Testis (tissue), 3 donors: Measurements from ENCODE around the gene RNF222. TPM values are rescaled to one million over a fixed set of nuclear protein-coding genes. Genes with fewer than 3 reads are reported as not detected.

Source experiments
- DNase-seq: peaks from one replicate; pipeline ENCODE4 v3.0.0-alpha.2; 2019
- H3K27ac ChIP-seq, 2 donors: fragments of 200-600 bp; sonication (generic); one replicate each; pipeline ENCODE4 v1.5.1; 2019
- H3K27me3 ChIP-seq: fragments of 200-600 bp; sonication (generic); one replicate; pipeline ENCODE4 v1.5.1; 2019
- H3K36me3 ChIP-seq: fragments of 200-600 bp; sonication (generic); one replicate; pipeline ENCODE4 v1.5.1; 2017; ENCODE audit warnings: low read depth; ENCODE audit errors: missing control alignments
- H3K4me1 ChIP-seq: fragments of 200-600 bp; sonication (generic); one replicate; pipeline ENCODE4 v1.5.1; 2019
- H3K4me3 ChIP-seq, 2 donors: fragments of 200-600 bp; sonication (generic); one replicate each; pipeline ENCODE4 v1.5.1; 2017 to 2019
- H3K9me3 ChIP-seq: fragments of 200-600 bp; sonication (generic); one replicate; pipeline ENCODE4 v1.5.1; 2017
- CTCF ChIP-seq, 3 experiments: fragments of 450-650 bp in 2 of 3; fragments of 200-600 bp in 1 of 3; sonication (generic) in 1 of 3; IDR thresholded peaks; one replicate each; pipeline ENCODE4 v1.5.1; 2016 to 2019; ENCODE audit warnings: antibody characterized with exemption in 3 of 3, mild to moderate bottlenecking in 2 of 3, moderate library complexity in 1 of 3
- POLR2A ChIP-seq: fragments of 450-650 bp; IDR thresholded peaks from one replicate; pipeline ENCODE4 v1.6.1; 2017; ENCODE audit warnings: antibody characterized with exemption, mild to moderate bottlenecking, moderate library complexity
- WGBS, 2 donors: methylation state at CpG; one replicate each; pipeline ENCODE4 v1.1.5; 2018; 5-methylcytosine and 5-hydroxymethylcytosine counted together
- intact Hi-C: fragments of 100-400 bp; cut with DNase I; formaldehyde crosslinking; loops from one replicate; pipeline ENCODE4 v1.15.1; 2023; ENCODE audit warnings: low total_unique reads
- polyA plus RNA-seq: library from polyadenylated mRNA; stranded (reverse); fragments of 350-450 nt; fragmentation: Illumina TruSeq; extraction: RNeasy Lipid Tissue Mini Kit (QIAGEN cat#74804); gene quantifications from one replicate; pipeline ENCODE4 v1.2.3, GENCODE V29; 2014; ENCODE audit warnings: low read depth, low replicate concordance; ENCODE audit not compliant: insufficient read depth
- total RNA-seq, 2 donors: library from RNA; depleted of rRNA; stranded (reverse); fragments of >200 nt; gene quantifications; one replicate each; pipeline ENCODE4 v1.2.3, GENCODE V29; 2016

Gene RNF222
- total and polyA plus RNA-seq, 3 donors from 2014 or later, result 0.06 TPM; not detected in 2

DNA sequence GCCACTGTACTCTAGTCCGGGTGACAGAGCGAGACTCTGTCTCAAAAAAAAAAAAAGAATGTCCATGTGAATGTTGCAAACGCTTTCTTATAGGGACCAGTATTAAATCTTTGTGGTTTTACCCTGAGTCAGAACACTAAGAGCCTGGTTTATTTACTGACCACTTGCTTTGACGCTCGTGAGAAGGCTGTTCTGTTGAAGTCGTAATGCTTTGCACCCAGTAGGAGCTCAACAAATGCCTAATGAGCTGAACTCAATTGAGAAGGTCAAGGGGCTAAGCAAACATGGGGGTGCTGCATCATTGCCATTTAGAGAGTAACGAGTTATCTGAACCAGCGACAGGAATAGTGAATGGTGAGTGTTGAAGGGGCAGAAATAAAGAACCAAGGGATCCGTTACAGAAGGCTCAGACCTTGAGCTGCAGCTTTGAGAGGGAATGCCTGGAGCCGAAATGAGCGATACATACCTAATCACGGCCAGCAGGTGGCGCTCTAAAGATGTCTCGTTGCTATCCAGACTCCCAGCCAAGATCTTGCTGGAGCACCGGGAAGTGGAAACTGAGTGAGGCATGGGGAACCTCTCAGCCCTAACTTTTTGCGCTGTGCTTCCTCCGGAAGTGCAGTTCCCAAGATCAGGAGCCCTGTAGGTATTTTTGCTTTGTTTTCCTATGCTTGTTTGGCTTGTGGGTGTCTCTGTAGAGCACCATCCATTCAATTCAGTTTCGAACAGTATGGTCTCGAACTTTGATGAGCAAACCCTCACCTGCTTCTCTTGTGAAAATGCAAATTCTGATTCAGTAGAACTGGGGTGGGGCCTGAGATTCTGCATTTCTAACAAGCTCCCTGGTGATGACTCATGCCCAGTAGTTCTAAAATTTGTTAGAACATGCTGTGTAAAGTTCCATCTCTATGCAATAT is 12.6 kb upstream of the RNF222 start:
- peak; percentile 93 for DNase-seq

GRCh38 chr17:8408371-8408770 is 10.7 kb upstream of the RNF222 start:
- TF ChIP-seq POLR2A (no peak), CTCF (IDR thresholded peaks at IDR 0.05) (no peak)
- Histone ChIP-seq H3K27me3 (no peaks in the 10 kb centered on the region), H3K4me3 (no peak overlapping the region), H3K36me3 (no peaks in the 10 kb centered on the region), H3K9me3 (no peaks in the 10 kb centered on the region), H3K27ac (no peak overlapping the region), H3K4me1 (no peaks in the 10 kb centered on the region)
- intact Hi-C loops, result no loop called here
- DNase-seq, result no peak
- 52 to 58% methylated on average over 11 to 14 of the region's 14 CpGs for WGBS, 2 donors

More for the DNA sequence above, 12.6 kb upstream of the RNF222 start:
- no peaks in the 10 kb centered on the region for H3K36me3 ChIP-seq
- intact Hi-C loops, result loop anchor here (10.0 kb wide), 1 partner anchor 335 kb away; the partner anchor contains the start of gene CCDC42
- peak; percentile 76 to 92 (median 92) for TF ChIP-seq CTCF (IDR thresholded peaks at IDR 0.05)
- TF ChIP-seq POLR2A, result no peak
- H3K27me3 ChIP-seq, result no peaks in the 10 kb centered on the region
- H3K27ac ChIP-seq, result no peak overlapping the region
- H3K4me3 ChIP-seq, result no peak overlapping the region
- WGBS, 2 donors, result 12 to 20% methylated on average over 19 of the region's 19 CpGs
- H3K4me1 ChIP-seq, result no peaks in the 10 kb centered on the region
- H3K9me3 ChIP-seq, result no peaks in the 10 kb centered on the region

DNA sequence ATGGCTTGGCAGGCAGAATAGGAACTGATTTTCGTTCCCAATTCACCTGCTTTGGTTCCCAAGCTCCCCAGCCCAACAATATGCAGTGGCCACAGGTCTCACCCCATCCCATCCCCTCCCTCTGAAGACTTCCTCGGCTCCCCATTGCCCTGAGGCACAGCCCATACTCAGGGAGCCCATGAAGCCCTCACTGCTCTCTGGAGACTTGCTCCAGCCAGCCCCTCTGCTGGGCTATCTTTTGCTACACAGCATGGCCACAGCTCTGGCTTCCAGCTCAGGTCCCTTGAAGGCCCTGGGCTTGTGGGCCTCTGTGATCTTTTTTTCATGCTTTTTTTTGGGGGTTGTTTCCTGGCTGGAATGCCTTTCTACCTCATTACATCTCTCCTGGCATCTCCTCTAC is 8.5 kb upstream of the RNF222 start:
- intact Hi-C loops, result no loop called here

GRCh38 chr17:8405499-8406016 is 7.9 kb upstream of the RNF222 start:
- intact Hi-C loops, result no loop called here

More for the DNA sequence above, 8.5 kb upstream of the RNF222 start:
- H3K36me3 ChIP-seq, result no peaks in the 10 kb centered on the region
- no peak overlapping the region for H3K27ac ChIP-seq
- H3K27me3 ChIP-seq, result no peaks in the 10 kb centered on the region
- H3K4me3 ChIP-seq, result no peak overlapping the region
- DNase-seq, result no peak
- TF ChIP-seq CTCF (IDR thresholded peaks at IDR 0.05) (no peak), POLR2A (no peak)
- no peaks in the 10 kb centered on the region for H3K9me3 ChIP-seq
- WGBS, 2 donors, result 71 to 83% methylated on average over 1 to 2 of the region's 2 CpGs
- H3K4me1 ChIP-seq, result no peaks in the 10 kb centered on the region

More at GRCh38 chr17:8405499-8406016, 7.9 kb upstream of the RNF222 start:
- no peak for DNase-seq
- no peak overlapping the region for H3K4me3 ChIP-seq
- no peaks in the 10 kb centered on the region for H3K36me3 ChIP-seq
- WGBS, 2 donors, result 86 to 87% methylated on average over 5 to 11 of the region's 11 CpGs
- no peaks in the 10 kb centered on the region for H3K9me3 ChIP-seq
- no peak overlapping the region for H3K27ac ChIP-seq
- TF ChIP-seq CTCF (IDR thresholded peaks at IDR 0.05) (no peak), POLR2A (no peak)
- H3K27me3 ChIP-seq, result no peaks in the 10 kb centered on the region
- no peaks in the 10 kb centered on the region for H3K4me1 ChIP-seq
